Embryonic facial prominence (tissue), 1 donor: Measurements from ENCODE around the gene FBXO48.
"Not testable (repeated sequence)": the region's sequence is repeated elsewhere in the genome, so short reads cannot be mapped to it uniquely, and the experiment has no call there.

Experiments used
- DNase-seq: peaks from one replicate; pipeline ENCODE4 v3.0.0-alpha.2; 2016; ENCODE audit errors: extremely low spot score

FBXO48 gene

DNA sequence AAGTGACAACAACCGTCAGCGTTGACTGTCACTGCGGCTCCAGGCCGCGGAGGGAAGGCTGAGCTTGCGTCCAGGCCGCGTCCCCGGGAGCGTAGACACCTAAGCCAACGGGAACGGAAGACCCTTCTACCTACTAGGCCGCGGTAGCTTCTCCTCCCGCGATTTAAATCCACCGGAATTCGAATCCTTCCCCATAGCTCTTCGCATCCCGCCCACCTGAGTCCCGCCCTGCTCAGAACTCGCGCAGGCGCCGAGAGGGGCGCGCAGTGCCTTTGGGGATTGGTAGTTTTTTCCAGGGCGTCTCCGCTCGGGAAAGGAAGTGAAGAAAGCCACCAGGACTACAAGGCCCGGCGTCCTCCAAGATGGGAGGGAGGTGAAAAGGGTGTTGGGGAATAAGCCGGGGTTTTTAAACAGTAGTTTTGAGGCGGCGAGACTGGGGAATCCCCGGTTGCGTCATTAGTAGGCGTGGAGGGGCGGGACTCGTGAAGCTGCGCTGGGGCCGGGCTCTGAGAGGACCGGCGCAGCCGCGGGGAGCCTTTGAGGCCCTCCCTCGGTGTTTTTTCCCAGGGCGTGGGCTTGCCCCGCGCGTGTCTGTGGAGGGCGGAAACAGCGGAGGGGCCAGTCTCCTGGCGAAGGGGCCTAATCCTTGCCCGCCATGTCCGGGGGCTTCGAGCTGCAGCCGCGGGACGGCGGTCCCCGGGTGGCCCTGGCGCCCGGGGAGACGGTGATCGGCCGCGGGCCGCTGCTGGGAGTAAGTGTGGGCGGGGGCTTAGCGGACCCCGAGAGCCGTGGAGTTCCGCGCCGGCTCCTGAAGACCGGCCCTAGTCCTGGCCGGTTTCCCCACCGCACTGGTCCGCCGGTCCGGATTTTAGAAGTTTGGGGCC, at the start of gene FBXO48, which contains the start of gene APLF:
Gene FBXO48, minus strand, starts transcription at position 218 of the 884 bp plus-strand sequence. CDS start 2,149 bp downstream, outside the sequence.
Gene APLF, plus strand, starts transcription at position 509 of the 884 bp plus-strand sequence. Its CDS starts 147 bp downstream, at position 656.
- peak; percentile 98 for DNase-seq

- DNase-seq, result no peak
These were observed 49.2 kb upstream of the FBXO48 start for GRCh38 chr2:68516051-68516955.

GRCh38 chr2:68514316-68514929, 47.3 kb upstream of the FBXO48 start:
- no peak for DNase-seq

DNA sequence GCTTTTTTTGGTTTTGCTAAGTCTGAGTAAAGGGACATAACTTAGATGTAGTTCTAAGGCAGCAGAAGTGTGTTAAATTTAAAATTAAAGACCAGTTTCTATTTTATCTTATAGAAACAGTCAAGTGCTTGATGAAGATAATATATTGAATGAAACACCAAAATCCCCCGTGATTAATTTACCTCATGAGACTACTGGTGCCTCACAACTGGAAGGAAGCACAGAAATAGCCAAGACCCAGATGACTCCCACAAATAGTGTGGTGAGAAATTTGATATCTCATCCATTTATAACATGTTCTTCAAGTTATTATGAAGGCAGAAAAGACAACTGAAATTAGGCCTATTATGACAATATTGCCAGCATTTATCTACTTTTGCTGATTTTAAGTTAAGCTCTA, 45.9 kb upstream of the FBXO48 start:
- no peak for DNase-seq

GRCh38 chr2:68512326-68512725, 45.2 kb upstream of the FBXO48 start:
- no peak for DNase-seq

DNA sequence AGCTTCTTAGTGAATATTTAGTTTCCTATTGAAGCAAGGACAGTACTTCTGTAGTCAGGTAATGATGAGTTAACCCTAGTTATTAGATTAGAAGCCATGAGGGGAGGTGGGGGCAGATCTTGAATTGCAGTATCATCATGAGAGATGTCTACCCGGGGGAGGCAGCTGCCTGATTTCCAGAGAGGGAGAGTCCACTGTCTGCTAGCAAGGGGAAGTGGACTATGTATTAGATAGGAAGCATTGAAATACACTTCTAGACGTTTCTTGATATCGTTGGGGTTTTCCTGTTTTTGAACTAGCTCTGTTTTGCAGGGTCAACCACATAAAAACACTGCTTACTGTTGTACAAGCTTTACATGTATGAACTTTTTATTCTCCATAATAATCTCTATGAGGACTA, 39.1 kb upstream of the FBXO48 start:
- no peak for DNase-seq

GRCh38 chr2:68505603-68506159, 38.6 kb upstream of the FBXO48 start:
- no peak for DNase-seq

GRCh38 chr2:68501768-68502167, 34.7 kb upstream of the FBXO48 start:
- no peak for DNase-seq

DNA sequence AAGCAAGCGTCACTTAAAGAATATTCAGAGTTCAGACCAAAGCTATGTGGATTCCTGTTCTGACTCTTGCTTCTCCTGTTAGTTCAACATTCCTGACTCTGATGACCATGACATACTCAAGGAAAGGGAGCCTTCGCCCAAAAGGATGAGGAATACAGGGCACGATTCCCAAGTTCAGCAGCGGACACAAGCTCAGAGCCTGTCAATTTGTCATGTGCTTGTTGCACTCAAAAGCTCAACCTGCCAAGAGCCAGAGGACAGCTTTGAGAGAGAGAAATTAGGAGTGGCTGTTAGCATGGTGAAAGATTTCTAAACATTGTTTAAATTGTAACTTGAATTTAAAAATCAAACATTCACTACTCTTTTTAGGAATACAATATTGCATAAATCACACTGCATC, 33.6 kb upstream of the FBXO48 start:
- DNase-seq, result no peak

DNA sequence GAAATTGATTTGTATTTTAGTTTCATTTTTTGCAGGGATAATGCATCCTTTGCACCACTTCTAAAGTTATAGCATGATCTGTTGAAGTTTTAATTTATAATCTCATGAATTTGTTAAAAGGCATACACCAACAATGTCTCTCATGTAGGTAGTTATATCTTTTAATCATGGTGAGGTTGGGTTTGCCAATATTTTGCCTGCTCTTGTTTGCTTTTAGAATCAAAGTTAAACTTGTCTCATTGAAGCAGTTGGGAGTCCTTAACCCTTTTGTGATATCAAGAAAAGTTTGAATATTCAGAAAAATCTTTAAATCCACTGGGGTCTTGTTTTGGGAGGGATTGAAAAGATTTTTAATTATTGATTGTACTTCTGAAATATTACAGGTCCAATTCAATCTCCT, 32.0 kb upstream of the FBXO48 start:
- no peak for DNase-seq

DNA sequence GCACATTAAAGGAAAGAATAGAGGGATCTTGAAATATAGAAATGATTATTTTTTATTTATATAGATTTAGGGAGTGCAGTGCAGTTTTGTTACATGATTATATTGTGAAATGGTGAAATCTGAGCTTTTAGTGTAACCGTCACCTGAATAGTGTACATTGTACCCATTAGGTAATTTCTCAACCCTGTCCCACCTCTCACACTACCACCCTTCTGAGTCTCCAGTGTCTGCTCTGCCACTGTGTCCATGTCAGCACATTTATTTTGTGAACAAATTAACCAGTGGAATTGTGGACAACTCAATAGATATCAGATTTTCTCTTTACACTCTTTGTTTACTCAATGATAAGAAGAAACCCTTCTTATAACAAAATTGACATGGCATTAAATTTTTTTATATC, 24.5 kb upstream of the FBXO48 start:
- no peak for DNase-seq

DNA sequence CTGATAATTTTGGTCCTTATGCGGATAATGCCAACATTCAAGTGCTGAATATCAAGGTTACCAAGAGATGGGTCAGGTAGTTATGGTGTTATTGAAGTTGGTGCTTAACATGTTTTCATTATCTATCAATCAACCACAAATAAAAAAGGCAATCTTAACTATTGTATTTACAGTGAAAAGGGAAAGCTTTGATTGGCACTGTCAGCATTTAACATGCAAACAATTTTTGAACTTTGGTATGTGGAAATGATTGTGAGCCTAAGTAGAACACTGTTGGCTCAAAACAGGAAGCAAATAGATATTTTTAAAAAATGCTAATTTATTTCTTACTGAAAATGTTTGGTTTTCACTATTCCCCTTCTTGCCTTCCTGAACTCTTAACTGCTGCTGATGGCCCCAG, 22.2 kb upstream of the FBXO48 start:
- no peak for DNase-seq

DNA sequence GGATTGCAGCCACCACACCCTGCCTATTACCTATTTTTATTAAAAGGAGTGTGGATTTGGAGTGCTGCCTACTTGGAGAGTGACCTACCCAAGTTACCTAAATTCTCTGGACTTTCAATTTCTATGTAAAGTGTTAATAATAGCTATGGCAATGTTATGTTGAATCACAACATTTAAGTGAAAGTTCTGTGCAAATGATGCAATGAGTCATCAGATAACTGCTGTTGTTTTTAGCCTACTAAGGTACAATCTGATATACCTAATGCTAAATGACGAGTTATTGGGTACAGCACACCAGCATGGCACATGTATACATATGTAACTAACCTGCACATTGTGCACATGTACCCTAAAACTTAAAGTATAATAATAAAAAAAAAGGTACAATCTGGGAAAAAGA, 21.5 kb upstream of the FBXO48 start:
- DNase-seq, result not testable (repeated sequence)

GRCh38 chr2:68487773-68488355, 20.8 kb upstream of the FBXO48 start:
- no peak for DNase-seq

GRCh38 chr2:68483011-68483410, 15.9 kb upstream of the FBXO48 start:
- DNase-seq, result no peak

DNA sequence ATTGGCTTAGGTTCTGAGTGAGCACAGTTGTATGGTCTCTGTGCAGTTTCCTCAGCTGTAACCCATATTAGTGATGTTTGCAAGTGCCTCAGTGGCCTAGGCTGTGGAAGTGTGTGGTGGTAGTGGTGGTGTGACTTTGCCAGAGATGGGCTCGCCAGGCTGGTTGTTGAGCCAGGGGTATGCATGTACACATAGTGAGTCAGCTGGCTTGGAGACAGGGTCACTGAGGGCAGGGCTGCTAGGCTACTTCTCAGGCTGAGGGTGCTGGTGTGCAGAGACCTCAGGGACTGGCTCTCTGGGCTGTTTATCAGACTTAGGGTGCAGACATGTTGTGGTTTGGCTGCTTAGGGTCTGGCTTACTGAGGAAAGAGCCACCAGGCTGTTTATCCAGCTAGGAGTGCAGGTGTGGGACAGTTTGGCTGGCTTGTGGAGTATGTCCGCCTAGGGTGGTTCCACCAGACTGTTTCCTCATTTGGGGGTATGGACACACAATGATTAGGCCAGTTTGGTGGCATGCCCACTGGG, 15.3 kb upstream of the FBXO48 start:
- DNase-seq, result no peak

GRCh38 chr2:68478688-68479087, 11.6 kb upstream of the FBXO48 start:
- no peak for DNase-seq

GRCh38 chr2:68476454-68476853, 9.4 kb upstream of the FBXO48 start:
- DNase-seq, result no peak

DNA sequence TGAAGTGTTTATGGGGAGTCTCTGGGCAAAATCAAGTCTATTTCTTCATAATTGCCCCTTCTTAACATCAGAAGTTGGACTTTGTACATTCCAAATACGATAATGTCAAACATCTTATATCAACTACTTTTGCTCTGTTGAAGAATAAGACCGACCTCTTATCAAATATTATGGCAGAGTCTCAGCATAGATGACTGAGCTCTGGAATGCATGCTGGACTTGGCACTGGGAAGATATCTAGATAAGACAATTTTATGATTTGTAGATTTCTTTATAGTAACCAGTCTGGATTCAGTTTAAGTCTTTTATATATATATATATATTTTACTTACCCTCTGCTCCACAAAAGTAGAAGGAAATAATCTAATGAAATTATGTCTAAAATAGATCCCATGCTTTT, 8.5 kb upstream of the FBXO48 start:
- no peak for DNase-seq

DNA sequence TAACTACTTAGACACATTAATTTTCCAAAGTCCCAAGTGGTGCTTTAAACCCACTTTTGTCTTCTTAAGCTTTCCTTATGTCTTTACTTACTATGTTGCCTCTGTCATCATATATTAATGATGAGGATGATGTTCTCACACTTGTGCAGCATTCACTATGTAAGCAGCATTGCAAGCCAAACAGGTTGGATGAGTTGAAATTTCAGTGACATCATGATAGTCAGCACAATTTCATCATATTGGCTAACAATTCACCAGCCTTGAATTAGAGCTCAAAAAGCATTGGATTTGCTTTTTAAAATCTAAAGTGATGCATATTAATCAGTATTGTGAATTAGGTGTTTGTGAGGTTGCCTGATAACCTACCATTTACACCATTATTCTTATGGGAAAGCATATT, 8.0 kb upstream of the FBXO48 start:
- no peak for DNase-seq

DNA sequence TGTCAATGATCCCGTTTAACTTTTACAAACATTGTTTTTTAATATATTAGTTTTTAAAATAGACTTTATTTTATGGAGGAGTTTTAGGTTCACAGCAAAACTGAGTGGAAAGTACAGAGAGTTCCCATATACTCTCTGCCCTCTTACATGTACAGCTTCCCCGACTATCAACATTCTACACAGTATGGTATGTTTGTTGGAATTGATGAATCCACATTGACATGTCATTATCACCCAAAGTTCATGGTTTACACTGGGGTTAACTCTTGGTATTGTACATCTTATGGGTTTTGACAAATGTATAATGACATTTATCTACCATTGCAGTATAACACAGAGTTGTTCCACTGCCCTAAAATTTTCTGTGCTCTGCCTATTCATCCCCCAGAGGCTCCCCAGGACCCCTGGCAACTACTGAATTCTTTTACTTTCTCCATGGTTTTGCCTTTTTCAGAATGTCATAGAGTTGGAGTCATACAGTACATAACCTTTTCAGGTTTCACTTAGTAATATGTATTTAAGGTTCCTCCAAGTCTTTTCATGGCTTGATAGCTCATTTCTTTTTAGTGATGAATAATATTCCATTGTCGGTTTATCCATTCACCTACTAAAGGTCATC, 5.8 kb upstream of the FBXO48 start:
- DNase-seq, result no peak
